K562 (cell line): ENCODE data around the gene NBPF12. TPM values are rescaled to one million over a fixed set of nuclear protein-coding genes. Genes with fewer than 3 reads are reported as not detected.
"Not testable (repeated sequence)": the region's sequence is repeated elsewhere in the genome, so short reads cannot be mapped to it uniquely, and the experiment has no call there.

Experiments
- ATAC-seq: fragments of 200-7000 bp; cut with Tn5 transposase; 3 replicates; pipeline ENCODE4 v1.9.1; 2020; ENCODE audit warnings: moderate library complexity
- BruUV-seq: library from RNA; stranded (reverse); fragments of 400-500 nt; replicated peaks from 2 replicates; lab custom pipeline; 2021; lab: Mats Ljungman, UMichigan
- CTCF ChIA-PET: fragments of 300-600 bp; formaldehyde crosslinking; extraction: SDS; loops from one replicate; lab custom pipeline; 2021; ENCODE audit warnings: low intra/inter-chr PET ratio; lab: Yijun Ruan, JAX
- POLR2A ChIA-PET: fragments of 300-600, 350-650 bp; sonication (Branson Sonifier 250); formaldehyde crosslinking; extraction: SDS; loops from one replicate; lab custom pipeline; 2021; ENCODE audit warnings: antibody characterized with exemption, inconsistent platforms; lab: Yijun Ruan, JAX
- DNase-seq, 4 experiments: peaks; one replicate each; pipeline versions ENCODE4 v3.0.0 to v3.0.0-alpha.2; 2011 to 2018; ENCODE audit warnings: low spot score in 3 of 4, mixed read lengths in 3 of 4; ENCODE audit errors: extremely low read depth in 1 of 4
- FAIRE-seq: peaks from 2 replicates; lab custom pipeline; 2011; peaks lifted over from hg19 to GRCh38; lab: Jason Lieb, UNC
- H2AFZ ChIP-seq: 2 replicates; pipeline ENCODE4 v1.6.0; 2011; ENCODE audit warnings: low read depth, low read length, control low read depth, inconsistent platforms
- H3K27ac ChIP-seq: fragments of 200-600 bp; 3 replicates; pipeline ENCODE4 v1.8.0; 2011; ENCODE audit warnings: low read depth, mild to moderate bottlenecking, control low read depth, inconsistent platforms, low read length, moderate library complexity, mixed read lengths; ENCODE audit errors: extremely low read depth
- H3K27me3 ChIP-seq, 2 experiments: fragments of 300-600 bp in 1 of 2; 2 replicates in 1 of 2; 3 replicates in 1 of 2; pipeline versions ENCODE4 v1.6.0 to v1.8.0; 2011; ENCODE audit warnings: inconsistent platforms in 2 of 2, low read length in 2 of 2, mild to moderate bottlenecking in 1 of 2, mixed read lengths in 1 of 2, moderate library complexity in 1 of 2; ENCODE audit not compliant: control insufficient read depth in 2 of 2, insufficient read depth in 2 of 2
- H3K36me3 ChIP-seq: fragments of 300-600 bp; 3 replicates; pipeline ENCODE4 v1.8.0; 2011; ENCODE audit warnings: mild to moderate bottlenecking, low read length, inconsistent platforms; ENCODE audit not compliant: control insufficient read depth, insufficient read depth
- H3K4me1 ChIP-seq, 2 experiments: fragments of 200-600 bp in 1 of 2; replicated peaks in 1 of 2; 2 replicates in 1 of 2; 3 replicates in 1 of 2; pipeline versions ENCODE4 v1.5.1 to v1.8.0; 2011; ENCODE audit warnings: inconsistent platforms in 2 of 2, low read length in 2 of 2, mild to moderate bottlenecking in 1 of 2, mixed read lengths in 1 of 2, moderate library complexity in 1 of 2; ENCODE audit not compliant: control insufficient read depth in 2 of 2, insufficient read depth in 2 of 2
- H3K4me2 ChIP-seq: 2 replicates; pipeline ENCODE4 v1.6.1; 2011; ENCODE audit warnings: low read length, control low read depth, inconsistent platforms, mixed read lengths; ENCODE audit not compliant: insufficient read depth
- H3K4me3 ChIP-seq: fragments of 200-600 bp; sonication (generic), shearing (Covaris generic); 2 replicates; pipeline ENCODE4 v1.5.1; 2016; ENCODE audit warnings: control low read depth, inconsistent platforms
- H3K79me2 ChIP-seq: fragments of 200-600 bp; 3 replicates; pipeline ENCODE4 v1.8.0; 2011; ENCODE audit warnings: low read length, inconsistent platforms; ENCODE audit not compliant: control insufficient read depth, insufficient read depth
- H3K9ac ChIP-seq, 2 experiments: 2 replicates each; pipeline versions ENCODE4 v1.6.0 to v1.6.1; 2011; ENCODE audit warnings: low read depth in 2 of 2, low read length in 2 of 2, control low read depth in 1 of 2, inconsistent platforms in 1 of 2, mild to moderate bottlenecking in 1 of 2, mixed read lengths in 1 of 2; ENCODE audit not compliant: insufficient read depth in 1 of 2
- H3K9me1 ChIP-seq: one replicate; pipeline ENCODE4 v1.6.0; 2011; ENCODE audit warnings: inconsistent platforms, mild to moderate bottlenecking, low read length, moderate library complexity; ENCODE audit not compliant: control insufficient read depth, insufficient read depth
- H3K9me3 ChIP-seq: replicated peaks from 2 replicates; pipeline ENCODE4 v1.5.1; 2011; ENCODE audit warnings: low read depth, low read length, inconsistent platforms; ENCODE audit not compliant: control insufficient read depth, insufficient read depth
- H4K20me1 ChIP-seq: replicated peaks from 2 replicates; pipeline ENCODE4 v1.6.1; 2011; ENCODE audit warnings: low read length, inconsistent platforms, mixed read lengths; ENCODE audit not compliant: control insufficient read depth, insufficient read depth
- RAD21 ChIP-seq, 2 experiments: fragments of 250-450 bp in 1 of 2; fragments of 450-650 bp in 1 of 2; sonication (Bioruptor Pico) in 1 of 2; formaldehyde crosslinking in 1 of 2; IDR thresholded peaks in 1 of 2; conservative IDR thresholded peaks in 1 of 2; 2 replicates each; pipeline versions ENCODE4 v1.4.0 to v1.8.0; 2020 to 2022; ENCODE audit warnings: mild to moderate bottlenecking in 2 of 2, moderate library complexity in 1 of 2
- WGBS: fragments of 100-300 bp; shearing (Covaris generic); methylation state at CpG from one replicate; pipeline ENCODE4 v1.1.6; 2016; ENCODE audit warnings: low coverage, mixed read lengths; ENCODE audit not compliant: insufficient coverage; ENCODE audit errors: missing lambda C conversion rate; 5-methylcytosine and 5-hydroxymethylcytosine counted together
- in situ Hi-C: fragments of 300-500 bp; cut with MboI; formaldehyde crosslinking; loops from 4 replicates; pipeline ENCODE4 v1.15.0; 2018; ENCODE audit warnings: inconsistent platforms, mixed read lengths
- intact Hi-C: fragments of 100-400 bp; cut with micrococcal nuclease; formaldehyde crosslinking; loops from 2 replicates; pipeline ENCODE4 v1.14.2; 2022
- polyA plus RNA-seq, 8 experiments: library from polyadenylated mRNA; depleted of rRNA in 4 of 8; stranded (reverse) in 5 of 8; unstranded in 3 of 8; fragments of >200 nt; fragmentation: Nextera tagmentation in 2 of 8; fragmentation: Illumina TruSeq in 1 of 8; extraction: Ambion mirVana in 2 of 8; extraction: Trizol in 1 of 8; gene quantifications; 2 replicates each; pipeline versions ENCODE4 v1.2.1 to v1.2.3, GENCODE V29; 2011 to 2014; ENCODE audit warnings: inconsistent platforms in 1 of 8, missing spikeins in 1 of 8
- total RNA-seq, 7 experiments: library from RNA; depleted of rRNA in 6 of 7; stranded (reverse); fragments of >200 nt in 6 of 7; fragmentation: Illumina TruSeq in 2 of 7; extraction: Trizol in 2 of 7; gene quantifications; 2 replicates each; pipeline versions ENCODE4 v1.2.1 to v1.2.3, GENCODE V29; 2011 to 2021; ENCODE audit warnings: low replicate concordance in 1 of 7
- TF ChIP-seq, protein P1 (sequence below), 3 experiments: IDR thresholded peaks in 2 of 3; conservative IDR thresholded peaks in 1 of 3; 2 replicates each; pipeline ENCODE4 v1.5.1; 2011 to 2012; ENCODE audit warnings: low read length in 3 of 3, mild to moderate bottlenecking in 3 of 3, control low read depth in 2 of 3, improper control_type of control experiment in 1 of 3, inconsistent platforms in 1 of 3, low read depth in 1 of 3, mixed read lengths in 1 of 3, moderate library complexity in 1 of 3; ENCODE audit not compliant: insufficient read depth in 2 of 3
- TF ChIP-seq, protein P2 (sequence below), 2 experiments: fragments of 450-650 bp; formaldehyde crosslinking in 1 of 2; IDR thresholded peaks; 2 replicates each; pipeline versions ENCODE4 v1.4.0 to v1.6.1; 2014 to 2020; ENCODE audit warnings: mild to moderate bottlenecking in 2 of 2, borderline replicate concordance in 1 of 2, low read depth in 1 of 2

NBPF12 gene
- total and polyA plus RNA-seq, 9 of the 15 experiments (the other 6 are each of a cell fraction or from before 2014, with no cell fraction given) = 2.4 to 14.5 (median 8.2) TPM

DNA sequence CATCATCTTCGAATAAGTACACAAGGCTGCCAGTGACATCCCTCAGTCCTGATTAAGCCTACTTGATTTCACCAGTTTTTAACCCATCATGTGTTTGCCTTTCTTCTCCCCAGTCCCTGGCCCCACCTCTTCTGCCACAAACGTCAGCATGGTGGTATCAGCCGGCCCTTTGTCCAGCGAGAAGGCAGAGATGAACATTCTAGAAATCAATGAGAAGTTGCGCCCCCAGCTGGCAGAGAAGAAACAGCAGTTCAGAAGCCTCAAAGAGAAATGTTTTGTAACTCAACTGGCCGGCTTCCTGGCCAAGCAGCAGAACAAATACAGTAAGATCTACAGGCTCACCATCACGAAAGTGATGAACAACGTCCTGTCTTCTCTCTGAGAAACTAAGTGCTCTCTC lies 28.2 kb downstream of the NBPF12 start:
- H3K36me3 ChIP-seq, H3K9ac ChIP-seq, POLR2A ChIA-PET, H2AFZ ChIP-seq, H4K20me1 ChIP-seq, H3K27me3 ChIP-seq, H3K79me2 ChIP-seq, H3K9me1 ChIP-seq, ATAC-seq, H3K4me1 ChIP-seq, CTCF ChIA-PET, H3K4me2 ChIP-seq, FAIRE-seq, in situ Hi-C loops, H3K4me3 ChIP-seq, H3K27ac ChIP-seq, H3K9me3 ChIP-seq, BruUV-seq, intact Hi-C loops: not testable (repeated sequence)
- peak in 1 of 4 experiments; percentile 6 for DNase-seq
- 36% methylated on average over 4 of the region's 8 CpGs for WGBS
- peak; percentile 20 to 41; a peak in 3 of 4 replicates for TF ChIP-seq RAD21 (CRISPR knock-in tag; conservative IDR thresholded peaks at IDR 0.05 in 1 of 2, IDR thresholded peaks at IDR 0.05 in 1 of 2)
- TF ChIP-seq, protein P1, sequence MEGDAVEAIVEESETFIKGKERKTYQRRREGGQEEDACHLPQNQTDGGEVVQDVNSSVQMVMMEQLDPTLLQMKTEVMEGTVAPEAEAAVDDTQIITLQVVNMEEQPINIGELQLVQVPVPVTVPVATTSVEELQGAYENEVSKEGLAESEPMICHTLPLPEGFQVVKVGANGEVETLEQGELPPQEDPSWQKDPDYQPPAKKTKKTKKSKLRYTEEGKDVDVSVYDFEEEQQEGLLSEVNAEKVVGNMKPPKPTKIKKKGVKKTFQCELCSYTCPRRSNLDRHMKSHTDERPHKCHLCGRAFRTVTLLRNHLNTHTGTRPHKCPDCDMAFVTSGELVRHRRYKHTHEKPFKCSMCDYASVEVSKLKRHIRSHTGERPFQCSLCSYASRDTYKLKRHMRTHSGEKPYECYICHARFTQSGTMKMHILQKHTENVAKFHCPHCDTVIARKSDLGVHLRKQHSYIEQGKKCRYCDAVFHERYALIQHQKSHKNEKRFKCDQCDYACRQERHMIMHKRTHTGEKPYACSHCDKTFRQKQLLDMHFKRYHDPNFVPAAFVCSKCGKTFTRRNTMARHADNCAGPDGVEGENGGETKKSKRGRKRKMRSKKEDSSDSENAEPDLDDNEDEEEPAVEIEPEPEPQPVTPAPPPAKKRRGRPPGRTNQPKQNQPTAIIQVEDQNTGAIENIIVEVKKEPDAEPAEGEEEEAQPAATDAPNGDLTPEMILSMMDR (IDR thresholded peaks at IDR 0.05 in 2 of 3, conservative IDR thresholded peaks at IDR 0.05 in 1 of 3; ENCODE audit: insufficient read depth in 2 of 3, low read depth in 1 of 3, low read length in 3 of 3) = peak in 2 of 3 experiments; percentile 21 to 32; a peak in 4 of 6 replicates
- TF ChIP-seq, protein P2, sequence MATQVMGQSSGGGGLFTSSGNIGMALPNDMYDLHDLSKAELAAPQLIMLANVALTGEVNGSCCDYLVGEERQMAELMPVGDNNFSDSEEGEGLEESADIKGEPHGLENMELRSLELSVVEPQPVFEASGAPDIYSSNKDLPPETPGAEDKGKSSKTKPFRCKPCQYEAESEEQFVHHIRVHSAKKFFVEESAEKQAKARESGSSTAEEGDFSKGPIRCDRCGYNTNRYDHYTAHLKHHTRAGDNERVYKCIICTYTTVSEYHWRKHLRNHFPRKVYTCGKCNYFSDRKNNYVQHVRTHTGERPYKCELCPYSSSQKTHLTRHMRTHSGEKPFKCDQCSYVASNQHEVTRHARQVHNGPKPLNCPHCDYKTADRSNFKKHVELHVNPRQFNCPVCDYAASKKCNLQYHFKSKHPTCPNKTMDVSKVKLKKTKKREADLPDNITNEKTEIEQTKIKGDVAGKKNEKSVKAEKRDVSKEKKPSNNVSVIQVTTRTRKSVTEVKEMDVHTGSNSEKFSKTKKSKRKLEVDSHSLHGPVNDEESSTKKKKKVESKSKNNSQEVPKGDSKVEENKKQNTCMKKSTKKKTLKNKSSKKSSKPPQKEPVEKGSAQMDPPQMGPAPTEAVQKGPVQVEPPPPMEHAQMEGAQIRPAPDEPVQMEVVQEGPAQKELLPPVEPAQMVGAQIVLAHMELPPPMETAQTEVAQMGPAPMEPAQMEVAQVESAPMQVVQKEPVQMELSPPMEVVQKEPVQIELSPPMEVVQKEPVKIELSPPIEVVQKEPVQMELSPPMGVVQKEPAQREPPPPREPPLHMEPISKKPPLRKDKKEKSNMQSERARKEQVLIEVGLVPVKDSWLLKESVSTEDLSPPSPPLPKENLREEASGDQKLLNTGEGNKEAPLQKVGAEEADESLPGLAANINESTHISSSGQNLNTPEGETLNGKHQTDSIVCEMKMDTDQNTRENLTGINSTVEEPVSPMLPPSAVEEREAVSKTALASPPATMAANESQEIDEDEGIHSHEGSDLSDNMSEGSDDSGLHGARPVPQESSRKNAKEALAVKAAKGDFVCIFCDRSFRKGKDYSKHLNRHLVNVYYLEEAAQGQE (IDR thresholded peaks at IDR 0.05; ENCODE audit: borderline replicate concordance) = peak; percentile 22; the same call in 1 of the 2 replicates
- TF ChIP-seq, protein P2 (CRISPR knock-in tag; IDR thresholded peaks at IDR 0.05; ENCODE audit: low read depth) = not testable (repeated sequence)

- ATAC-seq, H2AFZ ChIP-seq, H3K9me1 ChIP-seq, H3K27me3 ChIP-seq, H3K79me2 ChIP-seq, H3K4me1 ChIP-seq, FAIRE-seq, H3K36me3 ChIP-seq, CTCF ChIA-PET, H4K20me1 ChIP-seq, H3K4me2 ChIP-seq, H3K9ac ChIP-seq, intact Hi-C loops, H3K9me3 ChIP-seq, BruUV-seq, in situ Hi-C loops, H3K27ac ChIP-seq, POLR2A ChIA-PET, H3K4me3 ChIP-seq: not testable (repeated sequence)
- DNase-seq = peak in 1 of 4 experiments; percentile 1
- 79% methylated on average over 2 of the region's 2 CpGs for WGBS
Observed at GRCh38 chr1:146970656-146971055, 32.5 kb downstream of the NBPF12 start.
